Anterior cingulate cortex (tissue), 58 donors: ENCODE data around the gene DYNC1I1.
A peak's percentile ranks its signal among the peaks of the same experiment; 100 is the strongest.
"Not testable (repeated sequence)": the region's sequence is repeated elsewhere in the genome, so short reads cannot be mapped to it uniquely, and the experiment has no call there.

Experiments
- DNase-seq, 58 donors: peaks; one replicate each; lab custom pipeline; 2025; lab: John Stamatoyannopoulos, UW

Gene DYNC1I1

GRCh38 chr7:95901006-95901405 is 128.7 kb downstream of the DYNC1I1 start:
- DNase-seq: peak in 1 of 58 donors; percentile 4

- DNase-seq: peak in 4 of 58 donors; percentile 1 to 19 (median 2)
These were observed 131.7 kb downstream of the DYNC1I1 start for GRCh38 chr7:95904099-95904498.

- DNase-seq: no peak
These were observed 132.8 kb downstream of the DYNC1I1 start for GRCh38 chr7:95905167-95905566.

GRCh38 chr7:95906851-95907250 is 134.5 kb downstream of the DYNC1I1 start:
- DNase-seq: no peak

GRCh38 chr7:95907337-95907736 is 135.0 kb downstream of the DYNC1I1 start:
- DNase-seq: no peak

- no peak for DNase-seq
These were observed 136.1 kb downstream of the DYNC1I1 start for GRCh38 chr7:95908499-95908898.

- DNase-seq: no peak
These were observed 138.0 kb downstream of the DYNC1I1 start for GRCh38 chr7:95910341-95910740.

GRCh38 chr7:95915731-95916130 is 143.4 kb downstream of the DYNC1I1 start:
- DNase-seq: no peak

- peak in 57 of 58 donors; percentile 2 to 94 (median 57) for DNase-seq
These were observed 144.4 kb downstream of the DYNC1I1 start for GRCh38 chr7:95916573-95917297.

- no peak for DNase-seq
These were observed 145.3 kb downstream of the DYNC1I1 start for GRCh38 chr7:95917634-95918033.

GRCh38 chr7:95919556-95919955 is 147.2 kb downstream of the DYNC1I1 start:
- no peak for DNase-seq

- DNase-seq: no peak
These were observed 149.2 kb downstream of the DYNC1I1 start for GRCh38 chr7:95921543-95921942.

- no peak for DNase-seq
These were observed 149.8 kb downstream of the DYNC1I1 start for GRCh38 chr7:95922191-95922590.

- DNase-seq: no peak
These were observed 152.9 kb downstream of the DYNC1I1 start for GRCh38 chr7:95925236-95925635.

- no peak for DNase-seq
These were observed 153.6 kb downstream of the DYNC1I1 start for GRCh38 chr7:95925971-95926370.

- no peak for DNase-seq
These were observed 155.4 kb downstream of the DYNC1I1 start for GRCh38 chr7:95927756-95928155.

- no peak for DNase-seq
These were observed 157.4 kb downstream of the DYNC1I1 start for GRCh38 chr7:95929710-95930280.

GRCh38 chr7:95931460-95932232 is 159.3 kb downstream of the DYNC1I1 start:
- DNase-seq: no peak

GRCh38 chr7:95933618-95934017 is 161.3 kb downstream of the DYNC1I1 start:
- DNase-seq: no peak

GRCh38 chr7:95944867-95945266 is 172.5 kb downstream of the DYNC1I1 start:
- not testable (repeated sequence) for DNase-seq

- DNase-seq: no peak
These were observed 178.3 kb downstream of the DYNC1I1 start for GRCh38 chr7:95950698-95951097.
